Loucy (cell line): Measurements from ENCODE around the gene RPRD1A.

Source experiments
- H2AFZ ChIP-seq: fragments of 200-600 bp; sonication (generic); 2 replicates; pipeline ENCODE4 v1.6.0; 2016; ENCODE audit warnings: antibody characterized with exemption, mild to moderate bottlenecking, low read length, moderate library complexity
- H3F3A ChIP-seq: fragments of 200-600 bp; 2 replicates; pipeline ENCODE4 v1.6.0; 2016; ENCODE audit warnings: antibody characterized with exemption, low read depth, mild to moderate bottlenecking
- H3K27me3 ChIP-seq: fragments of 200-600 bp; sonication (generic); 2 replicates; pipeline ENCODE4 v1.6.1; 2014; ENCODE audit warnings: low read length, mild to moderate bottlenecking; ENCODE audit not compliant: insufficient read depth, poor library complexity, severe bottlenecking
- H3K36me3 ChIP-seq: fragments of 200-600 bp; sonication (generic); 2 replicates; pipeline ENCODE4 v1.6.1; 2016; ENCODE audit warnings: low read length; ENCODE audit not compliant: insufficient read depth
- H3K4me1 ChIP-seq: fragments of 200-600 bp; sonication (generic); 2 replicates; pipeline ENCODE4 v1.5.1; 2014; ENCODE audit warnings: low read length, mild to moderate bottlenecking; ENCODE audit not compliant: insufficient read depth, poor library complexity, severe bottlenecking
- H3K4me2 ChIP-seq: fragments of 200-600 bp; sonication (generic); 2 replicates; pipeline ENCODE4 v1.6.0; 2014; ENCODE audit warnings: antibody characterized with exemption, low read length, low read depth, mild to moderate bottlenecking; ENCODE audit not compliant: poor library complexity, severe bottlenecking
- H3K4me3 ChIP-seq: fragments of 200-600 bp; sonication (generic); 2 replicates; pipeline ENCODE4 v1.5.1; 2014; ENCODE audit warnings: low read length, mild to moderate bottlenecking, mixed read lengths; ENCODE audit not compliant: poor library complexity, severe bottlenecking
- H3K79me2 ChIP-seq: fragments of 200-600 bp; sonication (generic); 2 replicates; pipeline ENCODE4 v1.6.1; 2014; ENCODE audit warnings: low read length; ENCODE audit not compliant: insufficient read depth
- H3K9ac ChIP-seq: fragments of 200-600 bp; sonication (generic); 2 replicates; pipeline ENCODE4 v1.6.0; 2014; ENCODE audit warnings: mild to moderate bottlenecking, low read depth, low read length, moderate library complexity; ENCODE audit not compliant: poor library complexity, severe bottlenecking
- H3K9me2 ChIP-seq: fragments of 200-600 bp; sonication (generic); replicated peaks from 2 replicates; pipeline ENCODE4 v1.6.1; 2016; ENCODE audit warnings: low read depth, low read length, mixed read lengths
- H3K9me3 ChIP-seq: fragments of 200-600 bp; sonication (generic); 2 replicates; pipeline ENCODE4 v1.6.1; 2014; ENCODE audit warnings: mild to moderate bottlenecking, antibody characterized with exemption, low read length, low read depth; ENCODE audit not compliant: insufficient read depth
- H4K20me1 ChIP-seq: fragments of 200-600 bp; sonication (generic); 2 replicates; pipeline ENCODE4 v1.6.0; 2014; ENCODE audit warnings: antibody characterized with exemption, low read length, mild to moderate bottlenecking; ENCODE audit not compliant: insufficient read depth, poor library complexity, severe bottlenecking
- EZH2phosphoT487 ChIP-seq: fragments of 200-600 bp; IDR thresholded peaks from 2 replicates; pipeline ENCODE4 v1.6.1; 2018; ENCODE audit warnings: antibody characterized with exemption, mild to moderate bottlenecking, moderate library complexity, borderline replicate concordance
- TF ChIP-seq, protein P1 (sequence below): fragments of 200-600 bp; sonication (generic); conservative IDR thresholded peaks from 2 replicates; pipeline ENCODE4 v1.5.1; 2014; ENCODE audit warnings: mild to moderate bottlenecking, antibody characterized with exemption, low read length

RPRD1A gene

DNA sequence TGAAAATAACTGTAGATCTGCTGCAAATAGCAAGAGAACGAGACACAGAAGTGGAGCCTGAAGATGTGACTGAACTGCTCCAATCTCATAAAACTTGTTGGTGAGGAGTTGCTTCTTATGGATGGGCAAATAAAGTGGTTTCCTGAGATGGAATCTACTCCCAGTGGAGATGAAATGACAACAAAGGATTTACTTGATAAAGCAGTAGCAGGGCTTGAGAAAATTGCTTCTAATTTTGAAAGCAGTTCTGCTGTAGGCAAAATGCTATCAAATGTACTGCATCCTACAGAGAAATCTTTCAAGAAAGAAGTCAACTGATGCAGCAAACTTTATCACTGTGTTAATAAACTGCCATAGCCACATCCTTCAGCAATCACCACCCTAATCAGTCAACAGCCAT lies 44.0 kb downstream of the RPRD1A start:
- Histone ChIP-seq H3K4me2 (no peak overlapping the region), H3K36me3 (peaks cover 41% of the 10 kb centered on the region; the same call in 1 of the 2 replicates), H2AFZ (no peak overlapping the region), H3F3A (no peaks in the 10 kb centered on the region), H3K4me1 (no peaks in the 10 kb centered on the region), H3K9me2 (no peaks in the 10 kb centered on the region), H3K9ac (no peak overlapping the region), H4K20me1 (no peaks in the 10 kb centered on the region), H3K27me3 (no peaks in the 10 kb centered on the region), H3K79me2 (no peaks in the 10 kb centered on the region), H3K4me3 (no peak overlapping the region), H3K9me3 (no peaks in the 10 kb centered on the region)
- TF ChIP-seq, protein P1, sequence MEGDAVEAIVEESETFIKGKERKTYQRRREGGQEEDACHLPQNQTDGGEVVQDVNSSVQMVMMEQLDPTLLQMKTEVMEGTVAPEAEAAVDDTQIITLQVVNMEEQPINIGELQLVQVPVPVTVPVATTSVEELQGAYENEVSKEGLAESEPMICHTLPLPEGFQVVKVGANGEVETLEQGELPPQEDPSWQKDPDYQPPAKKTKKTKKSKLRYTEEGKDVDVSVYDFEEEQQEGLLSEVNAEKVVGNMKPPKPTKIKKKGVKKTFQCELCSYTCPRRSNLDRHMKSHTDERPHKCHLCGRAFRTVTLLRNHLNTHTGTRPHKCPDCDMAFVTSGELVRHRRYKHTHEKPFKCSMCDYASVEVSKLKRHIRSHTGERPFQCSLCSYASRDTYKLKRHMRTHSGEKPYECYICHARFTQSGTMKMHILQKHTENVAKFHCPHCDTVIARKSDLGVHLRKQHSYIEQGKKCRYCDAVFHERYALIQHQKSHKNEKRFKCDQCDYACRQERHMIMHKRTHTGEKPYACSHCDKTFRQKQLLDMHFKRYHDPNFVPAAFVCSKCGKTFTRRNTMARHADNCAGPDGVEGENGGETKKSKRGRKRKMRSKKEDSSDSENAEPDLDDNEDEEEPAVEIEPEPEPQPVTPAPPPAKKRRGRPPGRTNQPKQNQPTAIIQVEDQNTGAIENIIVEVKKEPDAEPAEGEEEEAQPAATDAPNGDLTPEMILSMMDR: no peak
- no peak for TF ChIP-seq EZH2phosphoT487

DNA sequence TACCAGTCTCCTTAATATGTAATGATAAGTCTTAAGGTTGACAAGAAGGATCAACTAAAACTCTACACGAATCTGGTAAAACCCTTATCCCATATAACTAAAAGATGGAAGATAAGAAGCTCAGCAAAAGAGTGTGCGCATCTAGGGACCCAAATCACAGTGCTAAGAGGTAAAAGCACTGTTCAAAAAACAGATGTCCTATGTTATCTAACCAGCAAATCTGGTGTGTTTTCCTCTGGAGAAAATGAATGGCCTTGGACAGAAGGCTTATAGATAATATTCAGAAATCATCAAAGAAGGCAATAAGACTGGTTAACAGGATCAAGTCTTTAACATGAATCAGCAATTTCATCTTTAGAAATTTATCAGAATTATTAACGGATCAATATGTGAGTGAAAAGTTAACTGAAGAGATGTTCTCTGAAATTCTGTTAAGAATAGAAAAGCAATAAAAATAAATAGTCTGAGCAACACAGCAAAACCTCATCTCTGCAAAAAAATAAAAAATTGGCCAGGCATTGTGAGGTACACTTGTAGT lies 47.1 kb downstream of the RPRD1A start:
- no peak overlapping the region for H3K4me2 ChIP-seq
- H3K9ac ChIP-seq: no peak overlapping the region
- no peaks in the 10 kb centered on the region for H3K9me2 ChIP-seq
- TF ChIP-seq, protein P1: no peak
- TF ChIP-seq EZH2phosphoT487: no peak
- no peaks in the 10 kb centered on the region for H4K20me1 ChIP-seq
- no peak overlapping the region for H2AFZ ChIP-seq
- H3K4me1 ChIP-seq: no peaks in the 10 kb centered on the region
- peaks cover 16% of the 10 kb centered on the region; the same call in 1 of the 2 replicates for H3K36me3 ChIP-seq
- no peak overlapping the region for H3K4me3 ChIP-seq
- no peaks in the 10 kb centered on the region for H3F3A ChIP-seq
- no peaks in the 10 kb centered on the region for H3K27me3 ChIP-seq
- H3K79me2 ChIP-seq: no peaks in the 10 kb centered on the region
- no peaks in the 10 kb centered on the region for H3K9me3 ChIP-seq

DNA sequence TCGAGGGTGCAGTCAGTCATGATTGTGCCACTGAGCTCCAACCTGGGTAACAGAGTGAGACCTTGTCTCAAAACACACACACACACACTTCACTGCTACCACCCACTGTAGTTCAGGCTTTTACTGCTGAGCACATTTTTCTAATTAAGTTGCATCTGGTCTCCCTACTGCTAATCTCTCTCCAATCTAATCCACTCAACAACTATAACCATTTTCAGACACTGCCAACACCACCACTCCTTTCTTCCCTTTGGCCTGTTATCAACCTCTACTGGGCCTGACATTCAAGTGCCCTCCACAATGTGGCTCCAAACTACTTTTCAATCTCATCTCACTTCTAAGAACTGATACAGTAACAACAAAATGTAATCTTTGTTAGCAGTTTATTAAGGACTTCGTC lies 50.1 kb downstream of the RPRD1A start:
- no peaks in the 10 kb centered on the region for H3K4me1 ChIP-seq
- H3K9me2 ChIP-seq: no peaks in the 10 kb centered on the region
- no peak overlapping the region for H3K4me3 ChIP-seq
- no peak overlapping the region for H2AFZ ChIP-seq
- TF ChIP-seq, protein P1: no peak
- no peak for TF ChIP-seq EZH2phosphoT487
- H3F3A ChIP-seq: no peaks in the 10 kb centered on the region
- no peak overlapping the region for H3K9ac ChIP-seq
- H3K27me3 ChIP-seq: no peaks in the 10 kb centered on the region
- H3K9me3 ChIP-seq: no peaks in the 10 kb centered on the region
- H3K79me2 ChIP-seq: no peaks in the 10 kb centered on the region
- no peak overlapping the region for H3K4me2 ChIP-seq
- H3K36me3 ChIP-seq: no peaks in the 10 kb centered on the region
- H4K20me1 ChIP-seq: no peaks in the 10 kb centered on the region
